ENCODE measurements around the gene SMIM21. TPM values are rescaled to one million over a fixed set of nuclear protein-coding genes. Genes with fewer than 3 reads are reported as not detected.

SMIM21 gene
- total and polyA plus RNA-seq, 8 donors, result not detected

DNA sequence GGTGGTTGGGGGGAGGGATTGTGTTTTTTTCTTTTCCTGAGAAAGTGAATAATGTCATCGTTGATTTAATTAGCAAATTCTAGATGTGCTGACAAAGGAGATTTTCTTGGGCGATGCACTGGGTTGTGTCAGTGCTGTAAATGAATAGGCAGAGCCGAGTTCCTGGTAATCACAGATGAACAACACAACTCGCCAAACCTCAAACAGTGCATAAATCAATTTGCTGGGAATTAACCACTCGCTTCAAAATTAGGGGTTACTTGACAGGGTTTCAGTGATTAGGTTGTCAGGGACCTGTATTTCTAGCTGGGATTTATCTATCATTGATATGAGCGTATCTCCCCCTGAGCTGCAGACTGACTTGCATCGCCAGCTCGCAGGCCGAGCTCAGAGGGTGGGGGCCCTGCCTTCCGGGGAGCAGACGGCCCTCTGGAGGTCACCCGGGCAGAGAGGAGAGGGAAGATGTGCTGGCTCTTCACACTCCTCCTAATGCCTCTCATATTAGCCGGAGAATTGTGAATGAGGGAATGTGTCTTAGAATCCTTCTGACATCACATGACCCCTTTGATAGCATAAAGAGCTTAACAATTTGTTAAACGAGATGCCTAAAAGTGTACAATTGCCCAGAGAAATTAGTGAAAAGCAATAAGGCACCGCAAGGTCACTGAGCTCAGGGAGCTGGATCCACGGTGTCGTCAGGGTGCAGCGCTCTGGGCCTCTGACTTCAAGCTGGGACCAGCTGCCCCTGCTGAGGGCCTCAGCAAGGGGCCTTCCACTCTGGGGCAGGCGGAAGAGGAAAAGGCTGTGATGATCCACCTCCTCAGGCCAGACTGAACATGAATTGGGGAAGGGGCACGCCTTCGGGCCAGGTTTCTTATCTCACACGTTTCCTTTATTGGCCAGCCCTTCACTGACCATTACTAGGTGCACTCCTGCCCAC, 48.9 kb downstream of the SMIM21 start:
- intact Hi-C loops (cut with DNase I), result no loop called here
- H3K4me1 ChIP-seq, result no peaks in the 10 kb centered on the region
- no peaks in the 10 kb centered on the region for H3K27me3 ChIP-seq
- no peak overlapping the region for H3K27ac ChIP-seq
- TF ChIP-seq, protein P1, sequence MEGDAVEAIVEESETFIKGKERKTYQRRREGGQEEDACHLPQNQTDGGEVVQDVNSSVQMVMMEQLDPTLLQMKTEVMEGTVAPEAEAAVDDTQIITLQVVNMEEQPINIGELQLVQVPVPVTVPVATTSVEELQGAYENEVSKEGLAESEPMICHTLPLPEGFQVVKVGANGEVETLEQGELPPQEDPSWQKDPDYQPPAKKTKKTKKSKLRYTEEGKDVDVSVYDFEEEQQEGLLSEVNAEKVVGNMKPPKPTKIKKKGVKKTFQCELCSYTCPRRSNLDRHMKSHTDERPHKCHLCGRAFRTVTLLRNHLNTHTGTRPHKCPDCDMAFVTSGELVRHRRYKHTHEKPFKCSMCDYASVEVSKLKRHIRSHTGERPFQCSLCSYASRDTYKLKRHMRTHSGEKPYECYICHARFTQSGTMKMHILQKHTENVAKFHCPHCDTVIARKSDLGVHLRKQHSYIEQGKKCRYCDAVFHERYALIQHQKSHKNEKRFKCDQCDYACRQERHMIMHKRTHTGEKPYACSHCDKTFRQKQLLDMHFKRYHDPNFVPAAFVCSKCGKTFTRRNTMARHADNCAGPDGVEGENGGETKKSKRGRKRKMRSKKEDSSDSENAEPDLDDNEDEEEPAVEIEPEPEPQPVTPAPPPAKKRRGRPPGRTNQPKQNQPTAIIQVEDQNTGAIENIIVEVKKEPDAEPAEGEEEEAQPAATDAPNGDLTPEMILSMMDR (IDR thresholded peaks at IDR 0.05), result no peak
- peaks cover 0 to 1% of the 10 kb centered on the region in 2 donors for H3K9me3 ChIP-seq
- no peaks in the 10 kb centered on the region for H3K36me3 ChIP-seq
- no peak overlapping the region for H3K4me3 ChIP-seq
- DNase-seq (no peak), ATAC-seq (no peak)

DNA sequence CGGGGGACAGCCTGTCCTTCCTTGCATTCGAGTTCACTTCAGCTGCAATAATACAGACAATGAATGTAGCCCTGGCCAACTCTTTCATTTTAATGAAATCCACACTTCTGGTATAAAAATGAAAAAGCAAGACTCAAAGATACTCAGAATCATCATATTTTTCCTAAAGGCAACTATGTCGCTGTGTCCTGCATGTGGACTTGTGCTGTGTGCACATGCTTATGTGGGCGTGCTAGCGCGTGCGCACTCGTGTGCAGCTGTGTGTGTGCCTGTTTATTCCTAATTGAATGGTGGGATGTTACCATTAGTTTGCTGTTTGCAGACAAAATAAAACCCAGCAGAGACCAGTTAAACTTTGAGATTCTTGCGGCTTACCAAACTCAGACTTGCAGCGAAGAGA, 49.6 kb downstream of the SMIM21 start:
- Histone ChIP-seq H3K36me3 (no peaks in the 10 kb centered on the region), H3K4me3 (no peak overlapping the region), H3K27ac (no peak overlapping the region), H3K4me1 (no peaks in the 10 kb centered on the region), H3K9me3 (peaks cover 0 to 1% of the 10 kb centered on the region in 2 donors), H3K27me3 (no peaks in the 10 kb centered on the region)
- ATAC-seq, result no peak
- no peak for DNase-seq
- intact Hi-C loops (cut with DNase I), result no loop called here
- TF ChIP-seq, protein P1 (IDR thresholded peaks at IDR 0.05), result no peak

DNA sequence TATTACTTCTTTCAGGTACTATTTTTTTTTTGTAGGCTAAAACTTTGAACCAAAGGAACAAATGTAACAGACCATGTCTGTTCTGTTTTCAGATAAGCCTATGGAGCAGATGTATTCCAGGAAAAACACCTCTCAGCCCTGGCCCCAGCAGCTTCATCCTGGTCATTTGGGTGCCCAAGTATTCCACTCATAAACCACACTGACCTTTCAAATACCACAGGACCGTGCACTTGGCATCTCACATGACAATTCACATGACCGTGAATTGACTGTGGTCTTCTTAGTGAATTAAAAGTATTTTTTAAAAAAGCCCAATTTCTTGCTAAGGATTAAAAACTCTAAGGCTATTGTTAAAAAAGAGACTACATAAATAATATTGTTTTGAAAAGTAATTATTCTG, 50.2 kb downstream of the SMIM21 start:
- intact Hi-C loops (cut with DNase I), result no loop called here
- peak; percentile 64 for ATAC-seq
- DNase-seq, result no peak

DNA sequence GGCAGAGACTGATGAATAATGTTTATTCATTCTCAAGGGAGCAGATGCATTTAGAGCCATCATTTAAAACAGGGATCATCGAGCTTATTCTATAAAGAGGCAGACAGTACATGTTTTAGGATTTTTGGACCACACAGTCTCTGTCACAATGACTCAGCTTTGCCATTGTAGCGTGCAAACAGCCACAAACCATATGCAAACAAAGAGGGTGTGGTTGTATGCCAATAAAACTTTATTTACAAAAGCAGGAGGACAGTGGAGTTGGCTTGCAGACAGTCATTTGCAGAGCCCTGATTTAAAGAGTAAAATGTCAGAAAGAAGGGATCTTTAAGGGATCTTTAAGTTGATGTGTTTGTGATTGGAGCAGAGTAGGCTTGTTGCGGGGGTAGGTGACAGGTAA, 51.5 kb downstream of the SMIM21 start:
- DNase-seq, result no peak
- no peak for ATAC-seq
- intact Hi-C loops (cut with DNase I), result no loop called here

More for the DNA sequence above, 50.2 kb downstream of the SMIM21 start:
- TF ChIP-seq, protein P1 (IDR thresholded peaks at IDR 0.05), result no peak
- Histone ChIP-seq H3K4me3 (no peak overlapping the region), H3K9me3 (peaks cover 0 to 1% of the 10 kb centered on the region in 2 donors), H3K4me1 (no peaks in the 10 kb centered on the region), H3K36me3 (no peaks in the 10 kb centered on the region), H3K27me3 (no peaks in the 10 kb centered on the region), H3K27ac (no peak overlapping the region)

DNA sequence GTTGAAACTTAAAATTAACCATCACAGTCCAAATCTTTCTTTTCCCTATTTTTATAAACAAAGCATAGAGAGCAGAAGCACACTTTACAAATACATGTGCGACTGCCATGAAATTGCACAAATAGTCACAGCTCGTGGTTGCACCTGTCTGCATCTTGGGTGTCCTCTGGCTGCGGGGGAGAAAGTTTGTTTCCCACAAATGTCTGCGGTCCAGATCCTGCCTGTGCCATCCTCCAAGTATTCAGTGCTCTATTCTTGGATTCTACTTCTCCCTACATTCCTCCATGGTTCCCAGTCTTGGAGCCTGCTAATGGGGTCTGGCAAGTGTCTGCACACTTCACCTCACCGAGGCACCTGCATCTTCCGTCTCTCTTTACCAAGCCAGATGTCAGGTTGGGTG, 52.2 kb downstream of the SMIM21 start:
- TF ChIP-seq, protein P1 (IDR thresholded peaks at IDR 0.05), result no peak
- ATAC-seq, result no peak

More for the DNA sequence above, 51.5 kb downstream of the SMIM21 start:
- Histone ChIP-seq H3K27me3 (no peaks in the 10 kb centered on the region), H3K27ac (no peak overlapping the region), H3K4me1 (no peaks in the 10 kb centered on the region), H3K36me3 (no peaks in the 10 kb centered on the region), H3K4me3 (no peak overlapping the region), H3K9me3 (no peaks in the 10 kb centered on the region)
- TF ChIP-seq, protein P1 (IDR thresholded peaks at IDR 0.05), result no peak

More for the DNA sequence above, 52.2 kb downstream of the SMIM21 start:
- H3K4me3 ChIP-seq, result no peak overlapping the region
- intact Hi-C loops (cut with DNase I), result no loop called here
- DNase-seq, result no peak
- no peaks in the 10 kb centered on the region for H3K4me1 ChIP-seq
- H3K9me3 ChIP-seq, result no peaks in the 10 kb centered on the region
- no peaks in the 10 kb centered on the region for H3K36me3 ChIP-seq
- H3K27ac ChIP-seq, result no peak overlapping the region
- H3K27me3 ChIP-seq, result no peaks in the 10 kb centered on the region

Data from left lung (tissue), 10 donors.